NT2/D1 (cell line): Measurements from ENCODE around the gene NT5DC4.

Experiments used
- YY1 ChIP-seq: IDR thresholded peaks from 2 replicates; pipeline ENCODE4 v1.6.1; 2011; ENCODE audit not compliant: insufficient read length, insufficient read depth
- ZNF274 ChIP-seq: IDR thresholded peaks from 2 replicates; pipeline ENCODE4 v1.6.1; 2011; ENCODE audit warnings: mild to moderate bottlenecking, low read depth, low read length

- TF ChIP-seq YY1: no peak
- no peak for TF ChIP-seq ZNF274
Observed at GRCh38 chr2:112679484-112679883, 41.3 kb upstream of the NT5DC4 start.
